LNCaP clone FGC (cell line): Measurements from ENCODE around the gene CADM2.

ENCODE experiments used
- DNase-seq: peaks from one replicate; pipeline ENCODE4 v3.0.0-alpha.2; 2011; ENCODE audit warnings: low read depth
- H3K4me3 ChIP-seq: 2 replicates; pipeline ENCODE4 v1.5.1; 2011; ENCODE audit warnings: mild to moderate bottlenecking, low read depth, low read length, control low read depth
- CTCF ChIP-seq: IDR thresholded peaks from 2 replicates; pipeline ENCODE4 v1.5.1; 2012; ENCODE audit warnings: mild to moderate bottlenecking; ENCODE audit not compliant: control insufficient read depth, insufficient read depth; ENCODE audit errors: extremely low read depth

The CADM2 gene

GRCh38 chr3:85037203-85037602, 78.4 kb downstream of the CADM2 start:
- no peak for TF ChIP-seq CTCF
- H3K4me3 ChIP-seq: no peak overlapping the region
- DNase-seq: no peak

DNA sequence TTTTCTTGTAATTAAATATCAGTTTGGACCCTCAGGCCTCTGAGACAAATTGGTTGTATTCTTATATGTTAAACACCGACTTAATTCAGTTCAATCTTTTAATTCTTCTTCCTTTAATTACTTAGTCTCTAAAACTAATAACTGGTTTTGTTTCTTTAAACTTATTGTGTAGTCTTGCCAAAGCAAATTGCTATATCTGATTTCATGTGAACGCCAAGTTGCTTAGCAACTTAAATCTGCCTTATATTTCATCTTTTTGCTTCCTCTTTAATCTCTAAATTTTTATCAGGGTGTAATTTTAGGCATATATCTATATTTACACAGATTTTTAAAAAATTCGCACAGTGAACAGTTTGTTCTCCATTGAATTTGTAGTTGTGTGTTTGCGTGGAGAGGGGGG, 82.2 kb downstream of the CADM2 start:
- no peak for TF ChIP-seq CTCF
- no peak overlapping the region for H3K4me3 ChIP-seq
- DNase-seq: no peak

DNA sequence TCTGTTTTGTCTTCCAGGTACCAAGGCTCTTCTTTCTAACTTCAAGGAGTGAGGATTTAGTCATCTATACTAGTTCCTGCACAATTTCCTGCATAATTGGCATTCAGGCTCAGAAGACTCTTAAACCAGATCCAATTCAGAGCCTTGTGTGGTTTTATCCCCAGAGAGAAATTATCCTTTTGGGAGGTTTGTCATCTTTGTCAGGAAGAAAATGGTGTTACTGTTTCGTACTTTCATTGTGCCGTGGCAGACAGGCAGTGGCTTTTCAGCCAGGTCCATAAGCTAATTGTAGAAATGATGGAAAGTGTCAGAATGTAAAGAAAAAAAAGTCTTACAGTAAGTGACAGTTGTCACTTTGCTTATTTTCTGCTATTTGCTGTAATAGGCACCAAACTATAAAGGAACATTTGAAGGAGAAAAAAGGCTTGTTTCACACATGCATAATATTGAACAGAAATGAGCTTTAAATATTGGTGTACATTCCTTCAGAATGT, 82.8 kb downstream of the CADM2 start:
- no peak overlapping the region for H3K4me3 ChIP-seq
- TF ChIP-seq CTCF: no peak
- DNase-seq: no peak

GRCh38 chr3:85050821-85051220, 92.0 kb downstream of the CADM2 start:
- DNase-seq: no peak
- no peak overlapping the region for H3K4me3 ChIP-seq
- TF ChIP-seq CTCF: no peak

GRCh38 chr3:85051786-85052185, 93.0 kb downstream of the CADM2 start:
- no peak for TF ChIP-seq CTCF
- no peak for DNase-seq
- no peak overlapping the region for H3K4me3 ChIP-seq

- no peak for TF ChIP-seq CTCF
- DNase-seq: no peak
- H3K4me3 ChIP-seq: no peak overlapping the region
These were observed 94.8 kb downstream of the CADM2 start for GRCh38 chr3:85053626-85054025.

- DNase-seq: no peak
- H3K4me3 ChIP-seq: no peak overlapping the region
- no peak for TF ChIP-seq CTCF
These were observed 95.8 kb downstream of the CADM2 start for GRCh38 chr3:85054579-85054978.
